Caco-2 (cell line): Measurements from ENCODE around the gene MTA3. TPM values are rescaled to one million over a fixed set of nuclear protein-coding genes. Genes with fewer than 3 reads are reported as not detected.

Experiments used
- BruUV-seq: library from RNA; stranded (reverse); fragments of 400-500 nt; replicated peaks from 2 replicates; lab custom pipeline; 2021; lab: Mats Ljungman, UMichigan
- CTCF ChIA-PET: fragments of 300-600 bp; sonication (Branson Sonifier 250); formaldehyde crosslinking; loops from one replicate; lab custom pipeline; 2022; ENCODE audit warnings: antibody characterized with exemption; lab: Charles Lee
- POLR2A ChIA-PET: fragments of 300-600 bp; sonication (Branson Sonifier 250); formaldehyde crosslinking; loops from one replicate; lab custom pipeline; 2022; ENCODE audit warnings: antibody characterized with exemption; lab: Charles Lee
- DNase-seq, 2 experiments: peaks; one replicate each; pipeline versions ENCODE4 v3.0.0 to v3.0.0-alpha.2; 2020 to 2022
- H3K27me3 ChIP-seq: replicated peaks from 2 replicates; pipeline ENCODE4 v1.6.0; 2011; ENCODE audit warnings: low read length; ENCODE audit not compliant: control insufficient read depth, insufficient read depth
- H3K36me3 ChIP-seq: 2 replicates; pipeline ENCODE4 v1.5.1; 2011; ENCODE audit warnings: low read length; ENCODE audit not compliant: control insufficient read depth, insufficient read depth
- H3K4me1 ChIP-seq: fragments of 250-450 bp; sonication (Bioruptor Pico); 2 replicates; pipeline ENCODE4 v1.5.1; 2020; ENCODE audit warnings: mild to moderate bottlenecking
- H3K4me3 ChIP-seq: 2 replicates; pipeline ENCODE4 v1.5.1; 2011; ENCODE audit warnings: low read depth, mild to moderate bottlenecking, control low read depth, low read length
- H3K9me3 ChIP-seq: fragments of 250-450 bp; sonication (Bioruptor Pico); 2 replicates; pipeline ENCODE4 v1.5.1; 2020; ENCODE audit warnings: mild to moderate bottlenecking, moderate library complexity
- H3K27ac Mint-ChIP-seq: one replicate; pipeline ENCODE4 v1.8.0; 2022; ENCODE audit warnings: mixed read lengths; ENCODE audit not compliant: unreplicated experiment
- H3K27me3 Mint-ChIP-seq: one replicate; pipeline ENCODE4 v1.8.0; 2022; ENCODE audit warnings: mixed read lengths; ENCODE audit not compliant: insufficient read depth, unreplicated experiment
- H3K36me3 Mint-ChIP-seq: one replicate; pipeline ENCODE4 v1.8.0; 2022; ENCODE audit warnings: mild to moderate bottlenecking, mixed read lengths; ENCODE audit not compliant: insufficient read depth, unreplicated experiment
- H3K4me1 Mint-ChIP-seq: one replicate; pipeline ENCODE4 v1.8.0; 2022; ENCODE audit warnings: low read depth, mixed read lengths; ENCODE audit not compliant: unreplicated experiment
- H3K4me3 Mint-ChIP-seq: one replicate; pipeline ENCODE4 v1.8.0; 2022; ENCODE audit warnings: mild to moderate bottlenecking, moderate library complexity, mixed read lengths; ENCODE audit not compliant: unreplicated experiment
- H3K9me3 Mint-ChIP-seq: one replicate; pipeline ENCODE4 v1.8.0; 2022; ENCODE audit warnings: mixed read lengths; ENCODE audit not compliant: unreplicated experiment
- CTCF ChIP-seq, 2 experiments: fragments of 200-600 bp in 1 of 2; IDR thresholded peaks; 1 replicate in 1 of 2; 2 replicates in 1 of 2; pipeline versions ENCODE4 v1.5.1 to v1.8.0; 2011 to 2022; ENCODE audit warnings: antibody characterized with exemption in 1 of 2, control low read depth in 1 of 2, inconsistent platforms in 1 of 2, low read depth in 1 of 2, low read length in 1 of 2, mild to moderate bottlenecking in 1 of 2, moderate library complexity in 1 of 2; ENCODE audit not compliant: insufficient read depth in 1 of 2, severe bottlenecking in 1 of 2, unreplicated experiment in 1 of 2
- intact Hi-C: fragments of 100-400 bp; cut with micrococcal nuclease; formaldehyde crosslinking; loops from one replicate; pipeline ENCODE4 v1.10.0; 2022; ENCODE audit not compliant: unreplicated experiment
- total RNA-seq: library from RNA; stranded (reverse); gene quantifications from 2 replicates; pipeline ENCODE4 v1.2.3, GENCODE V29; 2022

Gene MTA3
- total RNA-seq, 1 experiment from 2014 or later, result 85.7 TPM

- Mint-ChIP-seq H3K4me3 (no peak overlapping the region), H3K36me3 (no peaks in the 10 kb centered on the region), H3K4me1 (no peaks in the 10 kb centered on the region), H3K9me3 (peaks cover under 1% of the 10 kb centered on the region), H3K27me3 (no peaks in the 10 kb centered on the region), H3K27ac (no peak overlapping the region)
- intact Hi-C loops, result no loop called here
- Histone ChIP-seq H3K4me3 (no peak overlapping the region), H3K27me3 (no peaks in the 10 kb centered on the region), H3K36me3 (no peaks in the 10 kb centered on the region), H3K9me3 (no peaks in the 10 kb centered on the region), H3K4me1 (no peaks in the 10 kb centered on the region)
- no peak for DNase-seq
- no peak for TF ChIP-seq CTCF (IDR thresholded peaks at IDR 0.05; ENCODE audit: insufficient read depth in 1 of 2, low read depth in 1 of 2, low read length in 1 of 2, severe bottlenecking in 1 of 2, unreplicated experiment in 1 of 2)
- no TSS peak for BruUV-seq
- CTCF ChIA-PET, result no interaction called here
- POLR2A ChIA-PET, result no interaction called here
Observed at GRCh38 chr2:42742740-42743658, 174.6 kb downstream of the MTA3 start.

- Mint-ChIP-seq H3K4me3 (no peak overlapping the region), H3K36me3 (no peaks in the 10 kb centered on the region), H3K27me3 (no peaks in the 10 kb centered on the region), H3K4me1 (no peaks in the 10 kb centered on the region), H3K9me3 (no peaks in the 10 kb centered on the region), H3K27ac (no peak overlapping the region)
- ChIA-PET POLR2A (no interaction called here), CTCF (no interaction called here)
- no peaks in the 10 kb centered on the region for H3K4me1 ChIP-seq
- no peak for DNase-seq
- intact Hi-C loops, result no loop called here
- no peak overlapping the region for H3K4me3 ChIP-seq
- no TSS peak for BruUV-seq
- no peak for TF ChIP-seq CTCF (IDR thresholded peaks at IDR 0.05; ENCODE audit: insufficient read depth in 1 of 2, low read depth in 1 of 2, low read length in 1 of 2, severe bottlenecking in 1 of 2, unreplicated experiment in 1 of 2)
- no peaks in the 10 kb centered on the region for H3K9me3 ChIP-seq
- H3K27me3 ChIP-seq, result no peaks in the 10 kb centered on the region
- H3K36me3 ChIP-seq, result no peaks in the 10 kb centered on the region
Observed at GRCh38 chr2:42743659-42743990, 175.2 kb downstream of the MTA3 start.

GRCh38 chr2:42744545-42745082 lies 176.2 kb downstream of the MTA3 start:
- no peaks in the 10 kb centered on the region for H3K9me3 Mint-ChIP-seq
- Histone ChIP-seq H3K36me3 (no peaks in the 10 kb centered on the region), H3K4me3 (no peak overlapping the region), H3K9me3 (no peaks in the 10 kb centered on the region), H3K4me1 (no peaks in the 10 kb centered on the region), H3K27me3 (no peaks in the 10 kb centered on the region)
- H3K36me3 Mint-ChIP-seq, result no peaks in the 10 kb centered on the region
- intact Hi-C loops, result no loop called here
- no peaks in the 10 kb centered on the region for H3K4me1 Mint-ChIP-seq
- no peak for TF ChIP-seq CTCF (IDR thresholded peaks at IDR 0.05; ENCODE audit: insufficient read depth in 1 of 2, low read depth in 1 of 2, low read length in 1 of 2, severe bottlenecking in 1 of 2, unreplicated experiment in 1 of 2)
- H3K4me3 Mint-ChIP-seq, result no peak overlapping the region
- no TSS peak for BruUV-seq
- H3K27me3 Mint-ChIP-seq, result no peaks in the 10 kb centered on the region
- POLR2A ChIA-PET, result interaction anchor here (0.6 kb wide), 1 partner anchor 13 kb away, joined by 3 read pairs; no protein-coding TSS in a partner anchor
- CTCF ChIA-PET, result no interaction called here
- no peak overlapping the region for H3K27ac Mint-ChIP-seq
- no peak for DNase-seq
